Keratinocyte (primary cell): ENCODE data around the gene XCR1. TPM values are rescaled to one million over a fixed set of nuclear protein-coding genes. Genes with fewer than 3 reads are reported as not detected.

Experiments used
- DNase-seq: peaks from one replicate; pipeline ENCODE4 v3.0.0-alpha.2; 2011; ENCODE audit warnings: low read depth, missing footprints, low spot score
- FAIRE-seq: peaks from 2 replicates; lab custom pipeline; 2011; peaks lifted over from hg19 to GRCh38; lab: Jason Lieb, UNC
- H2AFZ ChIP-seq: 2 replicates; pipeline ENCODE4 v1.6.0; 2012; ENCODE audit warnings: low read length, control low read depth, inconsistent platforms; ENCODE audit not compliant: control insufficient read depth
- H3K27ac ChIP-seq: 2 replicates; pipeline ENCODE4 v1.5.1; 2011; ENCODE audit warnings: low read length; ENCODE audit not compliant: control insufficient read depth, insufficient read depth
- H3K27me3 ChIP-seq: 3 replicates; pipeline ENCODE4 v1.6.0; 2011; ENCODE audit warnings: low read length; ENCODE audit not compliant: control insufficient read depth, insufficient read depth; ENCODE audit errors: extremely low read depth
- H3K36me3 ChIP-seq, 2 experiments: 2 replicates in 1 of 2; 3 replicates in 1 of 2; pipeline ENCODE4 v1.5.1; 2011; ENCODE audit warnings: low read length in 2 of 2, mild to moderate bottlenecking in 1 of 2; ENCODE audit not compliant: control insufficient read depth in 2 of 2, insufficient read depth in 2 of 2; ENCODE audit errors: extremely low read depth in 1 of 2
- H3K4me1 ChIP-seq: 3 replicates; pipeline ENCODE4 v1.5.1; 2011; ENCODE audit warnings: low read length; ENCODE audit not compliant: control insufficient read depth, insufficient read depth; ENCODE audit errors: extremely low read depth
- H3K4me2 ChIP-seq: 3 replicates; pipeline ENCODE4 v1.6.0; 2011; ENCODE audit warnings: low read depth, low read length; ENCODE audit not compliant: control insufficient read depth, insufficient read depth; ENCODE audit errors: extremely low read depth
- H3K4me3 ChIP-seq, 3 experiments: fragments of 200-600 bp in 1 of 3; sonication (generic) in 1 of 3; 2 replicates in 2 of 3; 3 replicates in 1 of 3; pipeline ENCODE4 v1.5.1; 2011 to 2016; ENCODE audit warnings: low read length in 3 of 3, mild to moderate bottlenecking in 3 of 3, control low read depth in 2 of 3, inconsistent platforms in 1 of 3, low read depth in 1 of 3, mixed read lengths in 1 of 3, mixed run types in 1 of 3, moderate library complexity in 1 of 3; ENCODE audit not compliant: control insufficient read depth in 2 of 3, insufficient read depth in 2 of 3; ENCODE audit errors: extremely low read depth in 1 of 3
- H3K79me2 ChIP-seq: 2 replicates; pipeline ENCODE4 v1.6.0; 2012; ENCODE audit warnings: low read length; ENCODE audit not compliant: control insufficient read depth, insufficient read depth
- H3K9ac ChIP-seq: 3 replicates; pipeline ENCODE4 v1.6.0; 2011; ENCODE audit warnings: low read length; ENCODE audit not compliant: control insufficient read depth, insufficient read depth; ENCODE audit errors: extremely low read depth
- H3K9me1 ChIP-seq: 3 replicates; pipeline ENCODE4 v1.6.0; 2011; ENCODE audit warnings: low read length; ENCODE audit not compliant: control insufficient read depth, insufficient read depth; ENCODE audit errors: extremely low read depth
- H3K9me3 ChIP-seq: 2 replicates; pipeline ENCODE4 v1.5.1; 2012; ENCODE audit warnings: low read depth, low read length; ENCODE audit not compliant: control insufficient read depth
- H4K20me1 ChIP-seq: 3 replicates; pipeline ENCODE4 v1.6.0; 2011; ENCODE audit warnings: low read length; ENCODE audit not compliant: control insufficient read depth, insufficient read depth; ENCODE audit errors: extremely low read depth
- CTCF ChIP-seq, 3 experiments: IDR thresholded peaks in 1 of 3; conservative IDR thresholded peaks in 1 of 3; optimal IDR thresholded peaks in 1 of 3; 2 replicates in 2 of 3; 3 replicates in 1 of 3; pipeline versions ENCODE3 to v1.5.1; 2011; ENCODE audit warnings: low read length in 3 of 3, mild to moderate bottlenecking in 3 of 3, moderate library complexity in 2 of 3, control low read depth in 1 of 3, inconsistent platforms in 1 of 3; ENCODE audit not compliant: insufficient read depth in 2 of 3; ENCODE audit errors: extremely low read depth in 1 of 3
- EZH2 ChIP-seq: IDR thresholded peaks from one replicate; pipeline ENCODE4 v1.6.1; 2012; ENCODE audit warnings: inconsistent platforms, mild to moderate bottlenecking, low read length, moderate library complexity
- dilution Hi-C: fragments of 300-500 bp; cut with MboI; formaldehyde crosslinking; loops from one replicate; pipeline ENCODE4 v1.7.0; 2020; ENCODE audit warnings: low sequenced_read_pairs; ENCODE audit not compliant: extremely low pct_ligation_motif_present
- polyA plus RNA-seq, 5 experiments: library from polyadenylated mRNA; depleted of rRNA in 3 of 5; stranded (reverse) in 3 of 5; stranded (forward) in 1 of 5; unstranded in 1 of 5; fragments of >200 nt; gene quantifications; 1 replicate in 1 of 5; 2 replicates in 3 of 5; 3 replicates in 1 of 5; pipeline versions ENCODE4 v1.2.1 to v1.2.3, GENCODE V29; 2011 to 2012; ENCODE audit warnings: missing spikeins in 2 of 5, low read depth in 1 of 5, low replicate concordance in 1 of 5

The XCR1 gene
- polyA plus RNA-seq, 1 donor (not counting 4 experiments of a cell fraction or from before 2014, with no cell fraction given), result 0.01 TPM

- no peak for DNase-seq
- H4K20me1 ChIP-seq, result no peaks in the 10 kb centered on the region
- H2AFZ ChIP-seq, result no peak overlapping the region
- no peaks in the 10 kb centered on the region for H3K36me3 ChIP-seq
- H3K79me2 ChIP-seq, result peaks cover 2% of the 10 kb centered on the region
- dilution Hi-C loops, result no loop called here
- peaks cover 32% of the 10 kb centered on the region for H3K4me1 ChIP-seq
- no peak for FAIRE-seq
- no peak overlapping the region for H3K27ac ChIP-seq
- no peak for TF ChIP-seq EZH2
- no peak for TF ChIP-seq CTCF (optimal IDR thresholded peaks at IDR 0.05 in 1 of 3, IDR thresholded peaks at IDR 0.05 in 1 of 3, conservative IDR thresholded peaks at IDR 0.05 in 1 of 3; ENCODE audit: extremely low read depth in 1 of 3, insufficient read depth in 2 of 3, low read length in 3 of 3)
- H3K4me3 ChIP-seq, result no peak overlapping the region
- H3K27me3 ChIP-seq, result no peaks in the 10 kb centered on the region
- no peaks in the 10 kb centered on the region for H3K9me3 ChIP-seq
- no peak overlapping the region for H3K4me2 ChIP-seq
- H3K9ac ChIP-seq, result no peak overlapping the region
- H3K9me1 ChIP-seq, result no peaks in the 10 kb centered on the region
Measured at GRCh38 chr3:45992133-45992729, 35.1 kb downstream of the XCR1 start.

- H3K27ac ChIP-seq, result no peak overlapping the region
- no peak for FAIRE-seq
- dilution Hi-C loops, result no loop called here
- peaks cover 2% of the 10 kb centered on the region for H3K79me2 ChIP-seq
- no peaks in the 10 kb centered on the region for H3K9me3 ChIP-seq
- no peaks in the 10 kb centered on the region for H3K36me3 ChIP-seq
- peaks cover 36% of the 10 kb centered on the region for H3K4me1 ChIP-seq
- no peaks in the 10 kb centered on the region for H4K20me1 ChIP-seq
- no peak overlapping the region for H2AFZ ChIP-seq
- no peak for DNase-seq
- H3K9me1 ChIP-seq, result no peaks in the 10 kb centered on the region
- no peaks in the 10 kb centered on the region for H3K27me3 ChIP-seq
- H3K9ac ChIP-seq, result no peak overlapping the region
- H3K4me3 ChIP-seq, result no peak overlapping the region
- no peak overlapping the region for H3K4me2 ChIP-seq
- no peak for TF ChIP-seq CTCF (optimal IDR thresholded peaks at IDR 0.05 in 1 of 3, IDR thresholded peaks at IDR 0.05 in 1 of 3, conservative IDR thresholded peaks at IDR 0.05 in 1 of 3; ENCODE audit: extremely low read depth in 1 of 3, insufficient read depth in 2 of 3, low read length in 3 of 3)
- no peak for TF ChIP-seq EZH2
Measured at GRCh38 chr3:45991341-45991740, 35.9 kb downstream of the XCR1 start.
